ENCODE results near the gene MARF1.
A peak's percentile ranks its signal among the peaks of the same experiment; 100 is the strongest.
"Not testable (repeated sequence)": the region's sequence is repeated elsewhere in the genome, so short reads cannot be mapped to it uniquely, and the experiment has no call there.

The MARF1 gene

GRCh38 chr16:15653227-15653626, 10.3 kb upstream of the MARF1 start:
- no peak for DNase-seq (ENCODE audit: low read depth)

DNA sequence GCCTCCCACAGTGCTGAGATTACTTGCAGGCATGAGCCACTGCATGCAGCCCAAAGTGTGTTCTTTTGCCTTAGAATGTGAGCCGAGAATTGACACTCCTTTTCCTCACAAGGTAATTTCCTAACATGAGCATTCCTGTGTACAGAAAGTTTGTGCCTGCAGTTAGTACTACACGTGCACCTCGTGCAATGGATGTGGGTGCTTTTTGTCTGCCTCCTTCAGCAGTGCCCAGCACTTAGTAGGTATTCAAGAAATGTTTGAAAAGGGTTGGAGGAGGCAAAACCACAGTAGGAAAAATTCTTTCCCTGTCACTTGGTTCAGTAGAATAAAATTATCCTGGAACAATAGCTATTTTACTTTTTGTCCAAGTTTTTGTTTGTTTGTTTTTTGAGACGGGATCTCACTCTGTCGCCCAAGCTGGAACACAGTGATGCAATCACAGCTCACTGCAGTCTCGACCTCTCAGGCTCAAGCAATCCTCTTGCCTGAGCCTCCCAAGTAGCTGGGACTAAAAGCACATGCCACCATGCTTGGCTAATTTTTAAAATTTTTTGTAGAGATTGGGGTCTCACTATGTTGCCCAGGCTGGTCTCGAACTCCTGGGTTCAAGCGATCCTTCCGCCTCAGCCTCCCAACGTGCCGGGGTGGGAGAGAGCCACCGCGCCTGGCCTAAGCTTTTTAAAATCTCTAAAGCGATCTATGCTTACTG, 9.5 kb upstream of the MARF1 start:
- DNase-seq (ENCODE audit: low read depth) = no peak

- no peak for DNase-seq (ENCODE audit: low read depth)
Observed at GRCh38 chr16:15650698-15651171, 7.8 kb upstream of the MARF1 start.

- DNase-seq (ENCODE audit: low read depth) = peak; percentile 86
Observed at GRCh38 chr16:15650019-15650697, 7.2 kb upstream of the MARF1 start, which contains the start of gene NDE1. TSS of gene NDE1 (plus strand) at chr16:15650245. CDS start at chr16:15664779, 14,534 bp downstream.

DNA sequence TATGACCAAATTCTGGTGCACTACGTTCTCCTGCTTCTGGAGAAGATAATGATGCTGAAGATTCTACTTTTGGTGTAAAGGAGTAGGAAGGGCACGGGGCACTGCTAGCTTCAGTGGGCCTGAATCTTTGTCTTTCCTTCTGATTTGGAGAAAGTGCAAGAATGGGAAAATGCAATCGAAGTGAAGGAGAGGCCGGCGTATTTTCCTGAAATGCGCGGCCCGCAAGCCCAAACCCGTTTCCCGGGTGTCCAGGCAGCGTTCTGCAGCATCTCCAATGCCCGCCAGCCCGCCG, 6.7 kb upstream of the MARF1 start:
- no peak for DNase-seq (ENCODE audit: low read depth)

DNA sequence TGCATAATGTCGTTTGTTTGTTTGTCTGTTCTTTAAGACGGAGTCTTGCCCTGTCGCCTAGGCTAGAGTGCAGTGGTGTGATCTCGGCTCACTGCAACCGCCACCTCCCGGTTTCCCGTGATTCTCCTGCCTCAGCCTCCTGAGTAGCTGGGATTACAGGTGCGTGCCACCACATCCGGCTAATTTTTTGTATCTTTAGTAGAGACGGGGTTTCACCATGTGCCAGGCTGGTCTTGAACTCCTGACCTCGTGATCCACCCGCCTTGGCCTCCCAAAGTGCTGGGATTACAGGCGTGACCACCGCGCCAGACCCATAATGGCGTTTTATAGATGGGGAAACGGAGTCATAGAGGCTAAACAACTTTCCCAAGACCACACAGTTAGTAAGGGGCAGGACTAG, 6.4 kb upstream of the MARF1 start:
- DNase-seq (ENCODE audit: low read depth) = not testable (repeated sequence)

DNA sequence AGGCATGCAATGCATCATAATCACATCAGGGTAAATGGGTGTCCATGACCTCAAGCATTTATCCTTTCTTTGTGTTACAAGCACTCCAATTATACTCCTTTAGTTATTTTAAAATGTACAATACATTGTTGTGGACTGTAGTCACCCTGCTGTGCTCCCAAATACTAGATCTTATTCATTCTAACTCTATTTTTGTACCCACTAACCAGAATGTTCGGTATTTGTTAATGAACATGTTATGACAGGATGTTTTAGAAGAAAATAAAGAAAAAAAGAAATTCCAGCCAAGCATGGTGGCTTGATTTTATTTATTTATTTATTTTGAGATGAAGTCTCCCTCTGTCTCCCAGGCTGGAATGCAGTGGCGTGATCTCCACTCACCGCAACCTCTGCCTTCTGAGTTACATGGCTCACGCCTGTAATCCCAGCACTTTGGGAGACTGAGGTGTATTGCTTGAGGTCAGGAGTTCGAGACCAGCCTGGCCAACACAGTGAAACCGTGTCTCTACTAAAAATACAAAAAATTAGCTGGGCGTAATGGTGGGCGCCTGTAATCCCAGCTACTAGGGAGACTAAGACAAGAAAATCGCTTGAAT, 5.3 kb upstream of the MARF1 start:
- DNase-seq (ENCODE audit: low read depth) = no peak

- DNase-seq (ENCODE audit: low read depth) = no peak
Observed at GRCh38 chr16:15647294-15648014, 4.5 kb upstream of the MARF1 start.

- not testable (repeated sequence) for DNase-seq (ENCODE audit: low read depth)
Observed at GRCh38 chr16:15646557-15647293, 3.8 kb upstream of the MARF1 start.

- not testable (repeated sequence) for DNase-seq (ENCODE audit: low read depth)
Observed at GRCh38 chr16:15644962-15645465, 2.1 kb upstream of the MARF1 start.

GRCh38 chr16:15644267-15644961, 1.5 kb upstream of the MARF1 start:
- DNase-seq (ENCODE audit: low read depth) = no peak

DNA sequence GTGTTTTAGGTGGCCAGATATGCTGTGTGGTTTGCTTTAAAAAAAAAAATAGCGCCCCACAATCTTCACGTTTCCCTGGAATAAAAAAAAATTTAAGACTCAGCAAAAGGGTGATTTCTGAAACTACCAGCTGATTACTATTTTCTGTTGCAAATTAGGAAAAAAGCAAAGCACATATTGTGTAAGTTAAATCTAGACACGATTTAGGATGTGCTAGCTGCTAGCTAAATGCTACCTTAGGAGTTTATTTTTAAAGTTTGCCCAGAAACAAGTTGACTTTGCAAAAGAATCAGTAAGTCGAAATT, 944 bp upstream of the MARF1 start:
- DNase-seq (ENCODE audit: low read depth) = no peak

DNA sequence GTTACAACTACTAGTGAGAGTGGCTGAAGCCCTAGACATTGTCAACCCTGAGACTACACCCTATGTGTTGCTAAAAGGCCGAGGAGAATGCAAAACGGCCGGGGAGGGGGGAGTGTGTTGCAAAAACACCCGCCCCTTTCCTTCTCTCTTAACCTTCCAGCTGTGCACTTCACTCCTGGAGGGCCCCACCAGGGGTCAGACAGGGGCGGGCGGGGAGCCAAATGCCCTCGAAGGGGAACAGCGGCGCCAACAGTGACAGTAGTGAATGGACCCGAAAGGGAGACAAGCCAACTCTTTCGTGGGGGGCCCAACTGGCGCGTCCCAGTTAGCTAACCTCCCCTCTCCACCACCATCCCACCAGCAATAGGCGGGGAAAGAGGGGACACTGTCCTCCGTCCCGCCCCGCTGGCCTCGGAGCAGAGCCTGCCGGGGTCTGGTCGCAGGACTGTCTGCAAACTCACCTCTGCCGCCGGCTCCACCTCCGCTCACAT, 352 bp downstream of the MARF1 start:
- peak; percentile 69 for DNase-seq (ENCODE audit: low read depth)

DNA sequence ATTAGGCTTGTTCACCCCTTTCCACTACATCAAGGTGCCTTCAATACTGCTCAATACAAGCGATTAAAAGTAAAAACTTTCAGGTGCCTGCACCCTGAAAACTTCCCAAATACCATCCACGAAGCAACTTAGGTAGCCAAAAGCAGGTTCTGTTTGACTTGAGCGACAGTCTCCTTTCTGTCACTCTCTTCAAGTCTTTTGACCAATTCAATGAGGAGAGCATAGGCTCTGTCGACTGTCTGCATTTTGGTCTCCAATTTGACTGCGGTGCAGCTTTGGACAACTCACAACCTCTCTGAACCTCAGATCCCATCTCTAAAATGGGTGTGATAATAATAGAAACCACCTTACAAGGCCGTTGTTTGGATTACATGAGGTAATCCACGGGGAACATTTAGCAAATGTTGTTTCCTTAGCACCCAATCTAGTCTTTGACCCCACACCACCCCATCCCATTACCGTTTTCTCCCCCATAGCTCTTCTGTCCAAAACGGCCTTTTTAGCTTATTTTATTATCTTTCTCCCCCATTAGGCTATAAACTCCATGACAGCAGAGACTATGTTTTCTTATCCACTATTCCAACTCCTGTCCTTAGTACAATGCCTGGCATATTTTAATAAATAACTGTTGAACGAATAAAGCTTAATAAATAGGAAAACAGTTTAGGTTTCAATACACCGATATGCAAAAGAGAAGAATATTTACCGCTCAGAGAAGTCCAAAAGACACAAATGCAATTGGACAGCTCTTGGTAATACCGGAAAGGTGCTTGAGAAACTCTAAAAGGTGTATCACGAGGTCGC, 999 bp downstream of the MARF1 start:
- DNase-seq (ENCODE audit: low read depth) = no peak

DNA sequence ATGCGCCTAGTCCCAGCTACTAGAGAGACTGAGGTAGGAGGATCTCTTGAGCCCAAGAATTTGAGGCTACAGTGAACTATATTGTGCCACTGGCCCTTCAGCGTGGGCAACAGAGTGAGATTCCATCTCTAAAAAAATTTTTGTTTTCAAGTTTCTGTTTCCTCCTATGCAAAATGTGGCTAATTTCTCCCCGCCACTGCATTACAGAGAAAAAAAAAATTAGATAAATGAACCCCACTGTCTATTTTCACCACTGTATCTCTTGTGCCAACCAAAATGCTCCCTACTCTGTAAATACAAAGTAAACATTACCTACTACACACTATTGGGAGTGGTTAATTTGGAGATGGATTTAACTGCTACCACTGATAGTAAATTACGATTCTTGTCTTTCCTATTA, 2.0 kb downstream of the MARF1 start:
- DNase-seq (ENCODE audit: low read depth) = no peak

DNA sequence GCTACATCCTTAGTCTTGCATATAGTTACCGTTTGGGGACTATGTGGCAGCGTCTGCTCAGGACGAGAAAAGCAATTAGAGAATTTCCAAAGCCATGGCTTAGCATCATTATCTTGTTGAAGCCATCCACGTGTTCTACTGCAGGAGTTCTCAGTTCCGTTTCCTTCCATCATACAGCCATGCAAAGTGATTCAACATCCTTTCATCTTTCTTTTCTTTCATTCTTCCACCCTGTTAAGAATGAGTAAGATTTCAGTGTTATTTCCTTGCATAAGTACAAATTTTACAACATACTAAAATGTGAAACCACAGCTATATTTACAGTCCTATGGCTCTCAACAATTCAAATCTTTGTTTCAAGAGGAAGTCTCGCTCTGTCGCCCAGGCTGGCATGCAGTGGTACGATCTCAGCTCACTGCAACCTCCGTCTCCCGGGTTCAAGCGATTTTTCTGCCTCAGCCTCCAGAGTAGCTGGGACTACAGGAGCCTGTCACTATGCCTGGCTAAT, 3.8 kb downstream of the MARF1 start:
- DNase-seq (ENCODE audit: low read depth) = no peak

DNA sequence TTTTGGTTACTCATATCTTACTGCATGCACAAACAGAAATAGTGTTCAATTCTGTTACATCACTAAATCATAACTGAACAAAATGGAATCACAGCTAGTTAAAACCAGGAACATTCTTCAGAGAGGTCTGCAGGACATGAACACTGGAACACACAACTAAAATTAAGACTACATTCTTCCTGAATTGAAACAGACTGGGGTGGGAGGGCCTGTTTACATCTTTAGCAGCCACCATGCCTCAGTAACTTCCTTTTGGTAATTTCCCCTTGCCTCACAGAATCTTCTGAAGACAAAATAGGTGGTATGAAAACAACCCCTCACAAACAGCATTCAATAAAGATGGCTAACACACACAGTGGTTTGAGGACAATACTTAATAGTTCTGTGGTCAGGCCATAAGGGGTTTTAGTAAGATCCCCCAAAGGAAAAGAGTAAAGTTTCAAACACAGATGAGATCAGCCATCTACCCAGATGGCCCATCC, 6.5 kb downstream of the MARF1 start:
- no peak for DNase-seq (ENCODE audit: low read depth)

DNA sequence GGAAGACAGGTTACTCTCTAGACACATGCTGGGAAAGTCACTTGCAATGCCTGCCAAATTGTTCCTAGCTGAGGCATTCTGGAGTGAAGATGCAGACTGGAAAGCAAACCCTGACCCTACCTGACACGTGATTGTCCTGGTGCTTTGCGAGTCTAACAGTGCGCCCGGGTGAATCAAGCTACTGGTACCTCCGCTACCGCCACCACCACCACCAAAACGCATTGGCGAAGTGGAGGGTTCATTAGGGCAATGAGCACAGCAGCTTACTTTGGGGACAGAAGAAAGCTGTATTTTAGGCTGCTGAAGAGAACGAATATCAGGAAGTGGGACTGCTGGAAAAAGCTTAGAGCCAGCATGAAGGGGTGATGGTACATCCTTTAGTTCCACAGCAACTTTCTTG, 7.0 kb downstream of the MARF1 start:
- DNase-seq (ENCODE audit: low read depth) = no peak

DNA sequence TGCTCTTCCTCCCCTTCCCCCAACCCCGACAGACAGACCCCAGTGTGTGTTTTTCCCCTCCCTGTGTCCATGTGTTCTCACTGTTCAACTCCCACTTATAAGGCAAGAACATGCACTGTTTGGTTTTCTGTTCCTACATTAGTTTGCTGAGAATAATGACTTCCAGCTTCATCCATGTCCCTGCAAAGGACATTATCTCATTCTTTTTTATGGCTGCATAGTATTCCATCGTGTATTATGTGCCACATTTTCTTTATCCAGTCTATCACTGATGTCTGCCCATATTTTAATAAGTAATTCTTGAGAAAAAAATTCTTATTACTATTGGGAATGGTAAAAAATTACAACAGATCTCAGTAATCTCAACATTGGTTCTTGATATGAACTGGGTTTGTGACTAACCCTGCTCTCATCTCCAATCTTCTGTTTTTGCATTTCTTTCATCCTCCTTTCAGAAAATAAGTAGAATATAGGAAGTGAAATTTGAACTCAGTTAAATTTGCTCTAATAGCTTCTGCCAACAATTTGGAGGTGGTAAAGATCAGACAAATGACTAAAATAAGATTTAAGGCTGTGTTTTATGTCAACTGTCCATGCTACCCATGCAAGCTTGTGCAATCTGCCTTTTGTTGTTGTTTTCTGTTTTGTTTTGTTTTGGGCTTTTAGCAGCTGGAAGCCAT, 11.1 kb downstream of the MARF1 start:
- DNase-seq (ENCODE audit: low read depth) = no peak

All from T follicular helper cell (primary cell).